Limb (tissue), 2 donors: ENCODE results near the gene LDLRAP1.
"Not testable (repeated sequence)": the region's sequence is repeated elsewhere in the genome, so short reads cannot be mapped to it uniquely, and the experiment has no call there.

ENCODE experiments used
- DNase-seq, 2 donors: peaks; one replicate each; pipeline ENCODE4 v3.0.0-alpha.2; 2016; ENCODE audit errors: extremely low spot score in 2 of 2

Gene LDLRAP1

DNA sequence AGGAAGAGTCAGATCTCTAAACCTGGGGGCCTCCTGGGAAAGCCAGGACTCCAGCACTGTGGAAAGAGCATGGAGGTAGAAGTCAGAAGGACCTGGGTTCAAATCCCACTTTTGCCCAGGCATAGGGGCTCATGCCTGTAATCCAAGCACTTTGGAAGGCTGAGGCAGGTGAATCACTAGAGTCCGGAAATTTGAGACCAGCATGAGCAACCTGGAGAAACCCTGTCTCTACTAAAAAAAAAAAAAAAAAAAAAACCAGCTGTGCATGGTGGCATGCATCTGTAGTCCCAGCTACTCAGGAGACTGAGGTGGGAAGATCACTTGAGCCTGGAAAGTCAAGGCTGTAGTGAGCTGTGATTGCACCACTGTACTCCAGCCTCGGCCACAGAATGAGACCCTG lies 31.8 kb downstream of the LDLRAP1 start:
- DNase-seq, result no peak

DNA sequence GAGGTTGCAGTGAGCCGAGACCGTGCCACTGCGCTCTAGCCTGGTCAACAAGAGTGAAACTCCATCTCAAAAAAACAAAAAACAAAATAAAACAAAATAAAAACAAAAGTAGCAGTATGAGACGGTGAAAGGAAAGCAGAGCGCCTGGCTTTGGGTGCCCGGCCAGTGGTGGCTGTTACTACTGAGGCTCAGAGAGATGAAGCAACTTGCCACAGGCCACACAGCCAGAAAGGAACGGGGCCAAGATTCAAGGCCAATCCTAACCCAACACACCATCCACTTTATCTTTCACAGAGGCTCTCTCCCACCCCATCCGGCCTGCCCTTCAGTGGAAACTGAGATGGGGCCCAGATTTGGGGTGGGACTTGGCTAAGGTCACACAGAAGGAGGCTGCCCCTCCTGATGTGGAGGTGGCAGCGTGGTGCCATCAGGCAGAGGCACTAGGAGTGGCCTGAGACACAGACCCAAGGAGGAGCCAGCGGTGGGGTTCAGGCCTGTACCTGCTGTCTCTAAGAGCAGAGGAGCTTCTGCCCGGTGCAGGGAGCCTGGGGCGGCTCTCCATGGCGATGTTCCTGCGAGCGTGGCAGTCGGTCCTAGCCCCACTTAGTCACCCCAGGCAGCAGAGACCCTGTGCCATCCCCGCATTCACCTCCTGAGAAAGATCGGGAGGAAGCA lies 33.2 kb downstream of the LDLRAP1 start:
- DNase-seq, result no peak

DNA sequence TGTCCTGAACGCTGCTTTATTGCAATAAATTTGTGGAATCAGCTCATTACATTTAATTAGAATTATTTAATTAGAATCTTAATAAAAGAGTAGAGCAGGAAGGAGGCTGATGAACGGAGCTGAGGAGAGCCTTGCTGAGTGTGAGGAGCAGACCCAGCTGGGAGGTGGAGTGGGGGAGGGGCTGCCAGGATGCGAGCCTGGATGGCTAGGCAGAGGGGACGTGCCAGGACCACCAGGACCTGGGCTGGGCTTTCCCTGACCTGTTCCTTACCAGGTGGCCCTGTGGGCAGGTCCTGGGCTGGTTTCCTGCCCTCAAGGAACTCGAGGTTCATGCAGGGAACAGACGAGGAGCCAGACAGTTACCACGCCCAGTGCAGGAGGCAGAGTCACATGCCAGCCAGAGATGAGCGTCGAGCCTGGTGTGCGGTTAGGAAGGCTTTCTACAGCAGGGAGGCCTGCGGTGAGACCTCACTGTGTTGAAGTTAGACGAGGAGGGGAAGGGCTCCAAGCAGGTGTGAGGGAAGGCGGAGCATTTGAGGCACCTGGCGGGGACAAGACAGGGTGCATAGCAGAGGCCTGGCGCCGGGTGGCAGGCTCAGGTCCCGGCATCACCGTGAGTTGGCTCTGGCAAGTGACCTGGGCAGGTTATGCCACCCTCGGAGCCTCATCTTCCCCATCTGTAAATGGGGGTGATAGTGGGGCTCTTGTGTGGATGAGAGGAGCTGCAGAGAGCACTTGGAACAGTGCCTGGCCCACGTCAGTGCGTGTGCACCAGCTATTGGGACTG lies 33.9 kb downstream of the LDLRAP1 start:
- no peak for DNase-seq

DNA sequence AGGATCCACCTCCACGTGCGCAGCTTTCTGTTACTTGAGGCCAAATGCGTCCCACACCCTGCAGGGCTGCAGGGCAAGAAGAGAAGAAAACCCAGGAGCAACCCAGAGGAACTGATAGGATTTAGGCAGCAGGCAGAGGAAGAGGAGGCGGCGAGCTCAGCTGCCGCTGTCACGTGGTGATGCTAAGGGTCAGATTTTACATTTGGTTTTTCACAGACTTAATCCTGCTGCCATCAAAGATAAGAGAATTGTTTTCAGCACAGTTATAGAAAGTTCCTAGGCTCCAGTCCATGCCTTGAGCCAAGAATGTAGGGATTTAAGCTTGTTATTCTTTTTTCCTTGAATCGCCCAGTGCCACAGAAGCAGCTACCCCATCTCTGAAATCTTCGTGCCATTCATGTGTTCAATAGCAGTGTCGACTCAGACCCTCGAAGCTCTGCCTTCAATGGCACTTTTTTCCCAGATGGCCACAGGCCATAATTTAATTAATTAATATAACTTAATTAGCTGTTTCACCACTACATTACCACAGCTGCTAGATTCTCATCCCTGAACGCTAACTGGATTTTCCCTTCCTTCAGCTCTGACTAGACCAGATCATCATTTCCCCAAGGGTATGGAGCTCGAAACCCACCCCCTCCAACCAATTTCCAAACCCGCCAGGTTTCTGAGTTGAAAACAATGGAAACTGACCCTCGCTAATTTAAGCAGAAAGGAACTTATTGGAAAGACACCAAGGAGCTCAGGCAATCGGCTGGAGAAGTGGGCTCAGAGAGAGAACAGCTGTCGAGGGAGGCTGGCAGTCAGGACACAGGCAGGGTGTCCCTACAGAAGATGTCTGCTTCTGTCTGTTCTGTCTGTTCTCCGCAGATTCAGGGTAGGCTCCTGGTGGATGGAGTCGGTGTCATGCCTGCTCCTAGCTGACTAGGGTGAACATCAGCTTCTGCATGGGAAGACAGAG lies 36.2 kb downstream of the LDLRAP1 start:
- DNase-seq, result no peak

DNA sequence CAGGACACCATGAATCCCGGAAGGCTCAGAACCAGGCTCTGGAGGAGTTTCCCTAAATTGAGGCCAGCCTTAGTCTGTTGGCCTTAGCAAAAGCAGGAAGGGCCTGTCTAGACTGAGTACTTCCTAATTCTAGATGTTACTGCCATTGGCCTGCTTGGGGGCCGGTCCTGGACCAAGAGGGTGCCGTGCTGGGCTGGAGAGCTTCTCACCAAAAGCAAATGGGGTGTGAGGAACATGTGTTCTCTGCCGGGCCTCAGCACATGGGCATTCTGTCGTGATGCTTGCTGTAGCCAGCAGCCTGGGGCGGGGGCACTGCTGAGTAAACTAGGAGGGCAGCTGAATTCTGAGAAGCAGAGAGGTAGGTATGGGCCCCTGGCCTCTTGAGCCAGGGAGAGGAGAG lies 37.5 kb downstream of the LDLRAP1 start:
- no peak for DNase-seq

DNA sequence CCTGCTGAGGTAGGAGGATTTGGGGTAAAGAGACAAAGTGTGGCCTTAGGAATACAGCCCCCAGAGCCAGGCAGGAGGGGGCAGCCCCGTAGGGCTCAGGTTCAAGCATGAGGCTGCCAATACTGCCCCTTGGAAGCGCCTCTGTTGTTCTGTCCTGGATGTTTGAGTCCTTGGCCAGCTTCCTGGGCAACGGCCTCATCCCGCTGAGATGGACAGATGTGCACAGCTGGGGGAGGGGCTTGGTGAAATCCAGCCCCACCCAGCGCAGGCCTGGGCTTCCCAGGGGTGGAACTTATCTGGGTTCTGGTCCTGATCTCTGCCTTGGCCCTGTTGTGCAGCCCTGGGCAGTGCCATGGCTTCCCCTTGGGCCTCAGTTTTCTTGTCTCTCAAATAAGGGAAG lies 38.4 kb downstream of the LDLRAP1 start:
- no peak for DNase-seq

DNA sequence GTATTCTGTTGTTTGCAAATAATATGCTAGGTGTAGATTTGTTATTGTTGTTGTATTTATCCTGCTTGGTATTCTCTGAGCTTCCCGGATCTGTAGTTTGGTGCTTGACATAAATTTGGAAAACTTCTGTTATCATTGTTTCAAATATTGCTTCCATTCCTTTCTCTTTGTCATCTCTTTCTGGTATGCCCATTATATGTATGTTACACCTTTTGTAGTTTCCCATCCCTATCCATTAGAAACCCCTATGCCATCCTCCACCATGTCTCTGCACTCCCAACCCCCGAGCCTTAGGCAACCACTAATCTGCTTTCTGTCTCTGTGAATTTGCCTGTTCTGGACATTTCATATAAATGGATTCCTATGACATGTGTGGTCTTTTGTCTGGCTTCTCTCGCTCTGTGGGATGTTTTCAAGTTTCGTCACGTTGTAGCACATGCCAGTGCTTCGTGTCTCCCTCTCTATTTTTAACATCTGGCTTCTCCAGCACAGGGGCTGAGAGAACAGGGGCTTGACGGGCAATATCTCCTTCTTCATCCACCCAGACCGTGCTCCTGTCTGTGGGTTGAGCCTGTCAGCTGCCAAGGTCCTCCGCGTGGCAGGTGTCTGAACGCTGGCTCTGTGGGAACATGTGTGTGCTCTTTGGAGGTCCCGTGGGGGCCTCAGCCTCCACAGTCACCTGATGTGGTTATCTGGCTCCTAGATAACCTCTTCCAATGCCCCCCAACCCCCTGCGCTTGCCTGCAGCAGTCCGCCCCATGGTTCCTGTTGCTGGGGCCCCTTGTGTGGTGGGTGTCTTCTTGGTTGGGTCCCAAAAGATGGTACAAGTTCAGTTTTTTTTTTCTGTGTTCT lies 40.3 kb downstream of the LDLRAP1 start:
- no peak for DNase-seq

DNA sequence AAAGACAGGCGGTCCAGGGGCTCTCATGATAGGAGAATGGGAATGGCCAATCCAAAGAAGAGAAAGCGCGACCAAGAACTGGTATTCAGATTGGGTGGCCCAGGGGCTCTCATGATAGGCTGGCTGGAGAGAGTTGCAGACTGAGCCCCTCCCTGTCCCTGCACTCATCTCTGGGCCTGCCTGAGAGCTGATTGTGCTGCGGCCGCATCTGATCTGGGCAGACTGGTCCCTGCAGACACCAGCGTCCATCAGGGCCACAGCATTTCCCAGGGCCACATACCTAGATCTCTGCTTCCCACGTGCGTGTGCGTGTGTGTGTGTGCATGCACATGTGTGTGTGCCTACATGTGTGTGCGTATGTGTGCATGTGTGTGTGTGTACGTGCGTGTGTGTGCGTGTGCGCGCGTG lies 42.8 kb downstream of the LDLRAP1 start:
- DNase-seq, result no peak

DNA sequence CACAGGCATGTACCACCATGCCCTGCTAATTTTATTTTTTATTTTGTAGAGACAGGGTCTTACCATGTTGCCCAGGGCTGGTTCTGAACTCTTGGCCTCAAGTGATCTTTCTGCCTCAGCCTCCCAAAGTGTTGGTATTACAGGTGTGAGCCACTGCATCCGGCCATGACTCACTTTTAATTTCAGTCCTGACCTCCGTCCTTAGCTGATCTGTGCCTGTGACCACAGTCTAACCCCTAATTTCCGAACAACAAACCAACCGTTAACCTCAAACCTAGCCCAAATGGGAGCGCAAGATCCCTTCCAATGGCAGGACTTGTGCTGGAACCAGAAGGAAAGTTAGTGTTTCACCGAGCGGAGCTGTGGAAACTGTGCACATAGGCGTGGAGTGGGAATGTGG lies 43.9 kb downstream of the LDLRAP1 start:
- DNase-seq, result no peak

DNA sequence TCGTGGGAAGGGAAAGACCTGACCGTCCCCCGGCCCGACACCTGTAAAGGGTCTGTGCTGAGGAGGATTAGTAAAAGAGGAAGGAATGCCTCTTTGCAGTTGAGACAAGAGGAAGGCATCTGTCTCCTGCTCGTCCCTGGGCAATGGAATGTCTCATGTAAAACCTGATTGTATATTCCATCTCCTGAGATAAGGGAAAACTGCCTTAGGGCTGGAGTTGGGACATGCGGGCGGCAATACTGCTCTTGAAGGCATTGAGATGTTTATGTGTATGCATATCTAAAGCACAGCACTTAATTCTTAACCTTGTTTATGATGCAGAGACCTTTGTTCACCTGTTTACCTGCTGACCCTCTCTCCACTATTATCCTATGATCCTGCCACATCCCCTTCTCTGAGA lies 44.8 kb downstream of the LDLRAP1 start:
- not testable (repeated sequence) for DNase-seq

DNA sequence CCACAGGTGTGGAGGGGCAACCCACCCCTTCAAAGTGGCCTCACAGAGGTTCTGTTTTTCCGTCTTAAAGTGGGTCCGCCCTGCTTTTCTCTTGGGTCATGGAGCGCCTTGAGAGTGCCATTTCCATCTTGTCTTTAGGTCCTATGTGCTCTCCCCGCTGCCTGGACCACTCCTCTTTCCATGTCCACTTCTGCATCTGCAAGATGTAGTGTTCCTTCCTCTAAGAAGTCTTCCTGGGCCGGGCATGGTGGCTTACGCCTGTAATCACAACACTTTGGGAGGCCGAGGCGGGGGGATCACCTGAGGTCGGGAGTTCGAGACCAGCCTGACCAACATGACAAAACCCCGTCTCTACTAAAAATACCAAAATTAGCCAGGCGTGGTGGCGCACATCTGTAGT lies 45.4 kb downstream of the LDLRAP1 start:
- not testable (repeated sequence) for DNase-seq

DNA sequence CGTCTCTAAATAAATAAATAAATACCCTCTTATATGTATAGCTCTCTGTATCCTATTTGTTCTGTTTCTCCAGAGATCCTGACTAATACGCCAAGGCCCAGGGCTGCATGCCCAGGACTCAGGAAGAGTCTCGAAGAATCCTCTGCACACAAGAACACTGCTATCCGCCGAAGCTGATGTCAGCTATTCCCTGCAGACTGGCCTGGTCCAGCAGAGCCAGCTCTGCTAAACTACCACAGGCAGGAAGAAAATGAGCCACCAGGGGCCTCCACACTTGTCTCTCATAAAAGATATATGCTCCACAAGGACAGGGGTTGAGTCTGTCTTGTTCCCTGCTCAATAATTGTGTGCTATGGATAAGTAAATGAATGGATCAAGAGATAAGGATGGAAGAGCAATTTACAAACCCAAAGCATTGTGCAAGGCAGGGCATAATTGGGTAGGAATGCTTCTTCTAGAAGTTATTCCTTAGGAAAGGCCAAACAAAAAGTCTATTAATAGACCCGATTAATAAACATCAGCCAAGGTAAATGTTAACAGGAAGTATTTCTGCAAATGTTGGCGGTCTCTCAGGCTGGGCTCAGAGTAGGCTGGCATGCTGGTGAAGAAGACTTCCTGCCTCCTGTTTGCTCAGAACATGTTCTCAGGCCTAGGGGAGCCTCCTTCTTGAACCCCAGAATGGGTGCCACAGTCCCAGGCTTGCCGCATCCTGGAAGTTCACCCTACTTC lies 46.9 kb downstream of the LDLRAP1 start:
- DNase-seq, result no peak

DNA sequence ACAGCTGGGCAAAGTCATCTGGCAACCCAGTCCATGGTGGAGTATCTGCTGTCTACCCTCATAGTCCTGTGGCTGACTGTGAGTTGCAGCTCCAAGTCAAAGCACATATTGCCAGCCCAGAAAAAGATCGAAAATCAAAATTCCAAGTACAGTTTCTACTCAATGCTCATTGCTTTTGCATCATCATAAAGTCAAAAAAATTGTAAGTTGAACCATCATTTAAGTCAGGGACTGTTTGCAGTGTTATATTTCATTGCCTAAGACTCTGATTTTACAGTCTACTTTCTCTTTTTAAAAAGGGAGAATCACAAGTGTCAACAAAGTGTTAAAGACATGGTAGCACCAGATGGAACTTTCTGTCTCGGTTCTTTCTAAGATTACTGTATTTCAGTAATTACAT lies 50.5 kb downstream of the LDLRAP1 start:
- DNase-seq, result no peak

DNA sequence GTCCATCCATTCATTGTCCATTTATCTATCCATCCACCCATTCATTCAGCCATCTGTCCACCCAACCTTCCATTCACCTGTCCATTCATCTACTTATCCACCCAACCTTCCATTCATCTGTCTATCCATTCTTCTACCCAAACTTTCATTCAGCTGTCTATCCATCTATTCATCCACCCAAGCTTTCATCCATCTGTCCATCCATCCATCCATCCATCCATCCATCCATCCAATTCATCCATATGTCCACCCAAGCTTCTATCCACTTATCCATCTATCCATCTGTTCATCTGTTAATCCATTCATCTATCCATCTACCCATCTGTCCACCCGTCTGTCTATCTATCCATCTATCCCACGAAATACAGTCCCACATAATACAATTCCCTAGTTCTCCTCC lies 51.6 kb downstream of the LDLRAP1 start:
- DNase-seq, result no peak

DNA sequence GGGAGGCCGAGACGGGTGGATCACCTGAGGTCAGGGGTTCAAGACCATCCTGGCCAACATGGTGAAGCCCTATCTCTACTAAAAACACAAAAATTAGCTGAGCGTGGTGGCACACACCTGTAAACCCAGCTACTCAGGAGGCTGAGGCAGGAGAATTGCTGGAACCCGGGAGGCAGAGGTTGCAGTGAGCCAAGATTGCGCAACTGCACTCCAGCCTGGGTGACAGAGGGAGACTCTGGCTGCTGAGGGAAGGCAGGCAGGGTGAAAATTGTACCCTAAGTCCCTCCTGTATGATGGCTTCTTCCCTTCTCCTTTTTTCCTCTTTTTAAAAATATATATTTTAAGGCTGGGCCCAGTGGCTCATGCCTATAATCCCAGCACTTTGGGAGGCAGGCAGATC lies 53.2 kb downstream of the LDLRAP1 start:
- DNase-seq, result not testable (repeated sequence)

DNA sequence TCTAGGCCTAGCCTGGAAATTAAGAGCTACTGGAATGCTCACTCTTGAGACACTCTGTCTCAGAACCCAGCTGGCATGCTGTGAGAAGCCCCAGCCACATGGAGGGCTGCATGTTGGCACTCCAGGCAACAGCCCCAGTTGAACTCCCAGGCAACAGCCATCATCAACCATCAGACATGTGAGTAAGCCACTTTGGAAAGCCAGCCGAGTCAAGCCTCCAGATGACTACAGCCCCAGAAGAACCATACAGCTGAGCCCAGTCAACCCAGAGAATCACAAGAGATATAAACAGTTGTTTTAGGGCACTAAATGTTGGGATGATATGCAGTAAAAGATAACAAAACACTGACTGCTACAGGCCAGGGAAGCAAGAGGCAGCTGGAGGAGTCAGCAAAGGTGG lies 55.5 kb downstream of the LDLRAP1 start:
- no peak for DNase-seq

DNA sequence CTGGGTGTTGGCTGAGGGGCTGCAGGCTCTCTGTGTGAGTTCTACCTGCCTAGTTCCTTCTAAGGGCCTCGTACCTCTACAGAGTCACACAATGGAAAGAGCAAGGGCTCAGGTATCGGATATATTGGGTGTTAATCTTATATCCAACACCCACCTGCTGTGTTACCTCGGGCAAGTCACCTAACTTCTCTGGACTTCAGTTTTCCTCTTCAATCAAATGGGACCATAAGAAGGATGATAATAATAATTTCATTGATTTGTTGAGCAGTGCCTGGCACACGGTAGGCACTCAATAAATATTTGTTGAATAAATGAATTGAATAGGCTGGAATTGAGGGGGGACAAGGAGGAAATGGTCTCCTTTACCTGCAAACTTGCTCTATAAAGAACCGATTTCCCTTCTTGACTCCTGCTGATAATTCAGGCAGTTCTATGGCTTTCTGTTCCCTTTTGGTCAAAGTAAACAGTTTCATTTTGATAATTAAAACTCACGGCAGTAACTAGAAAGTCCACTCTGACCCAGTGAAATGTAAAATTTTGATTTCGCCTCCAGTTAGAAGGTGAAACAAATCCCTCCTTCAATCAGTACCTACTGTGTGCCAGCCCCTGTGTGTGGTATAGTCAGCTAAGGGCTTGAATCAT lies 56.7 kb downstream of the LDLRAP1 start:
- no peak for DNase-seq

DNA sequence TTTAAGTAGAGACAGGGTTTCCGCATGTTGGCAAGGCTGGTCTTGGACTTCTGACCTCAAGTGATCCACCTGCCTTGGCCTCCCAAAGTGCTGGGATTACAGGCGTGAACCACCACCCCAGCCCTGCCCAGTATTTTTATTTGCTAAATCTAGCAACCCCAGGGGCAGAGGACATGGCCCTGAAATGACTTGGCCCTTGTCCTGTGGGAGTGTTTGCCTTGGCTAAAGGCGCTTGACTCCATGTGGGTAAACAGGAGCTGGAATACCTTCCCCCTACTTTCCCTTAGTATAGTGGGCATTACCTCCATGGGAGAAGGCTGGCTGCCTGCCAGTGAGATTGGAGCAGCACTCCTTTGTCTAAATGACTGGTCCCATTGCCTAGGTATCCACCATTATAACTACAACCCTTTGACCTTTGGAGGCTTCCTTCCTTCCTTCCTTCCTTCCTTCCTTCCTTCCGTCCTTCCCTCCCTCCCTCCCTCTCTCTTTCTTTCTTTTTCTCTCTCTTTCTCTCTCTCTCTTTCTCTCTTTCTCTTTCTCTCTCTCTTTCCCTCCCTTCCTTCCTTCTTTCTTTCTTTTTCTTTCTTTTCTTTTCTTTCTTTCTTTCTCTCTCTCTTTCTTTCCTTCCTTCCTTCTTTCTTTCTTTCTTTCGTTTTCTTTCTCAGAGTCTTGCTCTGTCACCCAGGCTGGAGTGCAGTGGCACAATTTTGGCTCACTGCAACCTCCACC lies 57.7 kb downstream of the LDLRAP1 start:
- not testable (repeated sequence) for DNase-seq
